ENCODE measurements around the gene TMEM267.
"Not testable (repeated sequence)": the region's sequence is repeated elsewhere in the genome, so short reads cannot be mapped to it uniquely, and the experiment has no call there.

Gene TMEM267

GRCh38 chr5:43409809-43410271 is 73.8 kb downstream of the TMEM267 start:
- no peak for DNase-seq (ENCODE audit: low read depth)

- not testable (repeated sequence) for DNase-seq (ENCODE audit: low read depth)
Measured at GRCh38 chr5:43402524-43403066, 81.1 kb downstream of the TMEM267 start.

- DNase-seq (ENCODE audit: low read depth), result no peak
Measured at GRCh38 chr5:43401827-43402226, 81.8 kb downstream of the TMEM267 start.

- no peak for DNase-seq (ENCODE audit: low read depth)
Measured at GRCh38 chr5:43400082-43400481, 83.6 kb downstream of the TMEM267 start.

GRCh38 chr5:43396762-43397304 is 86.8 kb downstream of the TMEM267 start:
- DNase-seq (ENCODE audit: low read depth), result peak; percentile 21

Measured in T follicular helper cell (primary cell).